Measurements from ENCODE around the gene C7orf33.

C7orf33 gene

GRCh38 chr7:148590471-148590870 is at the start of gene C7orf33:
Gene C7orf33 (plus strand): TSS chr7:148590766. CDS start chr7:148590926, 160 bp downstream.
- Histone ChIP-seq H3K4me3 (no peak within 1 kb of the TSS), H3K27ac (no peak within 1 kb of the TSS)
- no peak for TF ChIP-seq CTCF (IDR thresholded peaks at IDR 0.05)
- no peak for DNase-seq (ENCODE audit: low spot score)

GRCh38 chr7:148541891-148542504 is 48.6 kb upstream of the C7orf33 start:
- no peak for TF ChIP-seq CTCF (IDR thresholded peaks at IDR 0.05)
- no peak for DNase-seq (ENCODE audit: low spot score)
- no peak overlapping the region for H3K4me3 ChIP-seq

GRCh38 chr7:148543302-148543701 is 47.3 kb upstream of the C7orf33 start:
- no peak for DNase-seq (ENCODE audit: low spot score)
- H3K27ac ChIP-seq: no peak overlapping the region
- TF ChIP-seq CTCF (IDR thresholded peaks at IDR 0.05): no peak
- H3K4me3 ChIP-seq: no peak overlapping the region

More at GRCh38 chr7:148541891-148542504, 48.6 kb upstream of the C7orf33 start:
- no peak overlapping the region for H3K27ac ChIP-seq

- DNase-seq (ENCODE audit: low spot score): no peak
These were observed 45.4 kb upstream of the C7orf33 start for GRCh38 chr7:148545172-148545571.

GRCh38 chr7:148545932-148546331 is 44.6 kb upstream of the C7orf33 start:
- no peak for TF ChIP-seq CTCF (IDR thresholded peaks at IDR 0.05)
- DNase-seq (ENCODE audit: low spot score): no peak
- Histone ChIP-seq H3K27ac (no peak overlapping the region), H3K4me3 (no peak overlapping the region)

More at GRCh38 chr7:148545172-148545571, 45.4 kb upstream of the C7orf33 start:
- no peak overlapping the region for H3K4me3 ChIP-seq
- TF ChIP-seq CTCF (IDR thresholded peaks at IDR 0.05): no peak
- no peak overlapping the region for H3K27ac ChIP-seq

- Histone ChIP-seq H3K27ac (no peak overlapping the region), H3K4me3 (no peak overlapping the region)
- no peak for TF ChIP-seq CTCF (IDR thresholded peaks at IDR 0.05)
- no peak for DNase-seq (ENCODE audit: low spot score)
These were observed 43.7 kb upstream of the C7orf33 start for GRCh38 chr7:148546857-148547256.

GRCh38 chr7:148547951-148548350 is 42.6 kb upstream of the C7orf33 start:
- H3K27ac ChIP-seq: no peak overlapping the region
- DNase-seq (ENCODE audit: low spot score): no peak
- no peak for TF ChIP-seq CTCF (IDR thresholded peaks at IDR 0.05)
- H3K4me3 ChIP-seq: no peak overlapping the region
